Body of pancreas (tissue), 4 donors: ENCODE results near the gene MTMR12. TPM values are rescaled to one million over a fixed set of nuclear protein-coding genes. Genes with fewer than 3 reads are reported as not detected.

Experiments used
- ATAC-seq: fragments of 150-250 bp; one replicate; pipeline ENCODE4 v1.9.1; 2016
- DNase-seq, 4 donors: peaks; one replicate each; pipeline ENCODE4 v3.0.0-alpha.2; 2019
- H3K27ac ChIP-seq, 4 donors: fragments of 200-600 bp; sonication (generic); 1 replicate in 3 of 4; 2 replicates in 1 of 4; pipeline versions ENCODE4 v1.5.1 to v1.6.1; 2016 to 2019; ENCODE audit warnings: mild to moderate bottlenecking in 1 of 4, mixed read lengths in 1 of 4, moderate library complexity in 1 of 4
- H3K27me3 ChIP-seq, 2 donors: fragments of 200-600 bp; sonication (generic); one replicate each; pipeline ENCODE4 v1.6.0; 2016; ENCODE audit warnings: mild to moderate bottlenecking in 1 of 2
- H3K36me3 ChIP-seq, 2 donors: fragments of 200-600 bp; sonication (generic); replicated peaks in 1 of 2; 2 replicates each; pipeline ENCODE4 v1.5.1; 2016; ENCODE audit warnings: low read depth in 2 of 2; ENCODE audit not compliant: insufficient read depth in 1 of 2
- H3K4me1 ChIP-seq: fragments of 200-600 bp; sonication (generic); one replicate; pipeline ENCODE4 v1.6.0; 2016
- H3K4me3 ChIP-seq, 2 donors: fragments of 200-600 bp; sonication (generic); 1 replicate in 1 of 2; 2 replicates in 1 of 2; pipeline ENCODE4 v1.5.1; 2016 to 2019
- H3K9me3 ChIP-seq, 3 donors: fragments of 200-600 bp; sonication (generic); 1 replicate in 2 of 3; 2 replicates in 1 of 3; pipeline ENCODE4 v1.5.1; 2016
- CTCF ChIP-seq, 7 experiments: fragments of 450-650 bp in 4 of 7; fragments of 200-600 bp in 3 of 7; sonication (generic) in 3 of 7; IDR thresholded peaks; one replicate each; pipeline ENCODE4 v1.5.1; 2016 to 2019; ENCODE audit warnings: antibody characterized with exemption in 7 of 7
- POLR2A ChIP-seq, 3 donors: fragments of 450-650 bp; IDR thresholded peaks; one replicate each; pipeline ENCODE4 v1.6.1; 2016; ENCODE audit warnings: antibody characterized with exemption in 3 of 3, mild to moderate bottlenecking in 2 of 3
- WGBS, 2 donors: methylation state at CpG; one replicate each; pipeline ENCODE4 v1.1.5; 2017; 5-methylcytosine and 5-hydroxymethylcytosine counted together
- intact Hi-C: fragments of 100-400 bp; cut with DNase I; formaldehyde crosslinking; loops from one replicate; pipeline ENCODE4 v1.15.1; 2023
- total RNA-seq, 2 donors: library from RNA; depleted of rRNA; stranded (reverse); fragments of >200 nt; gene quantifications; one replicate each; pipeline ENCODE4 v1.1.0, GENCODE V29; 2016

The MTMR12 gene
- total RNA-seq, 2 donors from 2014 or later, result 31.1 to 65.6 TPM

- Histone ChIP-seq H3K9me3 (no peaks in the 10 kb centered on the region), H3K4me1 (peaks cover 41% of the 10 kb centered on the region)
- no peak for ATAC-seq
Measured at GRCh38 chr5:32275396-32275741, 37.4 kb downstream of the MTMR12 start.

GRCh38 chr5:32274548-32275395, 38.0 kb downstream of the MTMR12 start:
- WGBS, 2 donors, result 77% methylated on average over 11 of the region's 11 CpGs
- Histone ChIP-seq H3K4me3 (no peak overlapping the region), H3K36me3 (peaks cover 10 to 16% of the 10 kb centered on the region in 2 donors), H3K9me3 (no peaks in the 10 kb centered on the region), H3K4me1 (peaks cover 41% of the 10 kb centered on the region), H3K27me3 (no peaks in the 10 kb centered on the region), H3K27ac (peak overlapping the region in 2 of 4 donors; percentile 52 to 87)
- intact Hi-C loops, result no loop called here
- TF ChIP-seq POLR2A (IDR thresholded peaks at IDR 0.05) (no peak), CTCF (IDR thresholded peaks at IDR 0.05) (no peak)
- ATAC-seq (no peak), DNase-seq (no peak)

More at GRCh38 chr5:32275396-32275741, 37.4 kb downstream of the MTMR12 start:
- 76 to 79% methylated on average over 3 of the region's 3 CpGs for WGBS, 2 donors
- Histone ChIP-seq H3K36me3 (peaks cover 8 to 16% of the 10 kb centered on the region in 2 donors), H3K4me3 (no peak overlapping the region), H3K27me3 (no peaks in the 10 kb centered on the region), H3K27ac (peak overlapping the region in 3 of 4 donors; percentile 52 to 87 (median 78))
- DNase-seq, result no peak
- TF ChIP-seq POLR2A (IDR thresholded peaks at IDR 0.05), result no peak
- no peak for TF ChIP-seq CTCF (IDR thresholded peaks at IDR 0.05)
- intact Hi-C loops, result no loop called here

GRCh38 chr5:32273821-32274220, 38.9 kb downstream of the MTMR12 start:
- no peak for TF ChIP-seq CTCF (IDR thresholded peaks at IDR 0.05)
- no peak for TF ChIP-seq POLR2A (IDR thresholded peaks at IDR 0.05)
- H3K4me1 ChIP-seq, result peaks cover 41% of the 10 kb centered on the region
- 91 to 95% methylated on average over 2 of the region's 2 CpGs for WGBS, 2 donors

GRCh38 chr5:32272746-32273145, 40.0 kb downstream of the MTMR12 start:
- no peak for TF ChIP-seq POLR2A (IDR thresholded peaks at IDR 0.05)
- TF ChIP-seq CTCF (IDR thresholded peaks at IDR 0.05), result no peak
- H3K4me3 ChIP-seq, result no peak overlapping the region
- no peak for ATAC-seq
- H3K27ac ChIP-seq, result peak overlapping the region in 1 of 4 donors; percentile 2
- intact Hi-C loops, result no loop called here
- 95 to 100% methylated on average over 2 of the region's 2 CpGs for whole genome bisulfite sequencing, 2 donors
- no peak for DNase-seq
- peaks cover 19 to 26% of the 10 kb centered on the region in 2 donors for H3K36me3 ChIP-seq
- peaks cover 31% of the 10 kb centered on the region for H3K4me1 ChIP-seq
- no peaks in the 10 kb centered on the region for H3K27me3 ChIP-seq
- H3K9me3 ChIP-seq, result no peaks in the 10 kb centered on the region

More at GRCh38 chr5:32273821-32274220, 38.9 kb downstream of the MTMR12 start:
- Histone ChIP-seq H3K36me3 (peaks cover 18 to 19% of the 10 kb centered on the region in 2 donors), H3K4me3 (no peak overlapping the region), H3K9me3 (no peaks in the 10 kb centered on the region), H3K27ac (peak overlapping the region in 1 of 4 donors; percentile 87), H3K27me3 (no peaks in the 10 kb centered on the region)
- DNase-seq, result no peak
- intact Hi-C loops, result no loop called here
- ATAC-seq, result no peak
